SK-N-MC (cell line): ENCODE measurements around the gene TAF4.
A peak's percentile ranks its signal among the peaks of the same experiment; 100 is the strongest.

Source experiments
- DNase-seq: peaks from one replicate; pipeline ENCODE4 v3.0.0-alpha.2; 2011; ENCODE audit warnings: low read depth, low spot score
- H3K27ac ChIP-seq: fragments of 200-600 bp; sonication (generic); 2 replicates; pipeline ENCODE4 v1.5.1; 2016; ENCODE audit warnings: mixed run types
- H3K36me3 ChIP-seq: fragments of 200-600 bp; sonication (generic); 2 replicates; pipeline ENCODE4 v1.6.1; 2017; ENCODE audit warnings: antibody characterized with exemption, low read length, mixed read lengths; ENCODE audit not compliant: insufficient read depth
- H3K4me3 ChIP-seq: fragments of 200-600 bp; sonication (generic); 2 replicates; pipeline ENCODE4 v1.5.1; 2016
- H3K9ac ChIP-seq: fragments of 200-600 bp; sonication (generic); 2 replicates; pipeline ENCODE4 v1.8.0; 2017; ENCODE audit warnings: mixed run types, mixed read lengths; ENCODE audit not compliant: insufficient read length
- H3K9me3 ChIP-seq: fragments of 200-600 bp; sonication (generic); 2 replicates; pipeline ENCODE4 v1.6.1; 2017; ENCODE audit warnings: low read depth, mild to moderate bottlenecking, antibody characterized with exemption, low read length, moderate library complexity, mixed read lengths
- EZH2 ChIP-seq: fragments of 200-600 bp; sonication (generic); IDR thresholded peaks from one replicate; pipeline ENCODE4 v1.6.1; 2017; ENCODE audit warnings: antibody characterized with exemption
- FOXP2 ChIP-seq: optimal IDR thresholded peaks from 2 replicates; pipeline ENCODE3; 2011; ENCODE audit warnings: mild to moderate bottlenecking, moderate library complexity; ENCODE audit not compliant: insufficient read depth; ENCODE audit errors: extremely low read length, control extremely low read depth
- POLR2AphosphoS5 ChIP-seq: IDR thresholded peaks from 2 replicates; pipeline ENCODE4 v1.6.1; 2012; ENCODE audit warnings: mild to moderate bottlenecking, low read depth, low read length, borderline replicate concordance

TAF4 gene

DNA sequence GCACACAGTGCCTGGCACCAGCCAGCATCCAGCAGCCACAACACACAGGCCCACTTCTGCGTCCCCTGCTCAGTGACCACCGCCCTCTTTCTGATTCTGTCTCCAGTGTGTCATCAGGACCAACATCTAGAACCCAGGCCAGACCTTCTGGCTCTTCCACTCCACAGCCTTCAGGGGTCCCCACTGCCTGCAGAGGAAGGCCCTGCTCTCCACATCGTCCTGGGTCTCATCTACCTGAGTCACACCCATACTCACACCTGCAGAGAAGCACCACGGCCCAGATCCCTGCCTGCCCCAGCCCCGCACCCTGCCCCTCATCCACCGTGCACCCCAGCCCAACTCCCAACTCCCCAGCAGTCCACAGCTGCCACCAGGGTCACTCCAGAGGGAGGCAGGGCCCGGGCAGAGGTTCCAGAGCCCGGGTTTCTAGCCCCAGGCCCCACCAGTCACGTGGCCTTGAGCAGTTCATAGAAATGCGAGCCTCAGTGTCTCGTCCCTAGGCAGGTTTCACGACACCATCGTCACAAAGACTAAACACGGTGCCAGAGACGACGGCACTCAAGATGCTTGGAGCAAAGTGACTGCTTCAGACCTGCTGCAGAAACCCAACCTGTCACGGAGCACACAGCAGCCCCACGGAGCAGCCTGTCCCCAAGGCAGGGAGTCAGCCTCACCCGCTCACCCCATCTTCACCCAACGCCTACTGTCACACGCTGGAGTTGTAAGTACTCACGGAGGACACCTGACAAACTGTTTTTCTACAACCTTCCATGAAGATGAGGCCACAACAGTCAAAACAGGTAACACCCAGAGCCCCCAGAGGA is 16.1 kb downstream of the TAF4 start:
- Histone ChIP-seq H3K27ac (no peak overlapping the region), H3K9ac (no peak overlapping the region), H3K36me3 (no peaks in the 10 kb centered on the region), H3K4me3 (no peak overlapping the region), H3K9me3 (no peaks in the 10 kb centered on the region)
- DNase-seq: no peak
- TF ChIP-seq POLR2AphosphoS5: no peak

DNA sequence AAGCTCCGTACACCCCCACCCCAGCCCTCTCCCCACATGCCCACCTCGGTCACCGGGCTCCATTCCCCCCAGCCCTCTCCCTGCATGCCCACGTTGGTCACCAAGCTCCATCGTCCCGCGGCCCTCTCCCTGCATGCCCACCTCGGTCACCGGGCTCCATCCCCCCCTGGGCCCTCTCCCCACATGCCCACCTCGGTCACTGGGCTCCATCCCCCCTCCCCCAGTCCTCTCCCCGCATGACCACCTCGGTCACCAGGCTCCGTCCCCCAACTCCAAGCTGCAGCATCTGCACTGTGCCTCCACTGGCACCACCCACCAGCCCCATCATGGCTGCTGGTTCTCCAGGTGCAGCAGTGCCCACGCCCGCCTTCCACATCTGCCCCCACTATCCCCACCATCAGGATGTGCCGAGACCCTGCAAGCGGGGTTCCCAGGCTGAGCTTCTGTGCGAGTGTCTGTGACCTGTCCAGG is 16.8 kb downstream of the TAF4 start:
- H3K27ac ChIP-seq: no peak overlapping the region
- H3K9ac ChIP-seq: no peak overlapping the region
- no peak for TF ChIP-seq FOXP2
- no peak for TF ChIP-seq POLR2AphosphoS5
- no peak for TF ChIP-seq EZH2
- H3K36me3 ChIP-seq: no peaks in the 10 kb centered on the region
- no peak for DNase-seq
- H3K9me3 ChIP-seq: no peaks in the 10 kb centered on the region
- no peak overlapping the region for H3K4me3 ChIP-seq

DNA sequence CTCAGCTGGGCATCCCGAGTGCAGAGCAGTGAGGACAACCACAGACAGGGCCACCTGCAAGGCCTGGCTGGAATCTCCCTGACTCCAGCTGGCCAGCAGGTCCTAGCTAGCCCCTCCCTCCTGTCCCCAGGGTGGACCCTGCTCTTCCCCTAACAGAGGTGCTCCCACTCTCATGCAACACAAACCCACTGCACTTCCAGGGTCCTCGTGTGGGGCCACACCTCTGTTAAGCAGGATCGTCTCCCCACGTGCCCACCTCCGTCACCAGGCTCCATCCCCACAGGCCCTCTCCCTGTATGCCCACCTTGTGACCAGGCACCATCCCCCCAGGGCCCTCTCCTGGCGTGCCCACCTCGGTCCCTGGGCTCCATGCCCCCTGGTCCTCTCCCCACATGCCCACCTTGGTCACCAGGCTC is 17.3 kb downstream of the TAF4 start:
- TF ChIP-seq FOXP2 (no peak), POLR2AphosphoS5 (no peak), EZH2 (no peak)
- Histone ChIP-seq H3K9ac (no peak overlapping the region), H3K9me3 (no peaks in the 10 kb centered on the region), H3K4me3 (no peak overlapping the region), H3K27ac (no peak overlapping the region), H3K36me3 (no peaks in the 10 kb centered on the region)
- no peak for DNase-seq

DNA sequence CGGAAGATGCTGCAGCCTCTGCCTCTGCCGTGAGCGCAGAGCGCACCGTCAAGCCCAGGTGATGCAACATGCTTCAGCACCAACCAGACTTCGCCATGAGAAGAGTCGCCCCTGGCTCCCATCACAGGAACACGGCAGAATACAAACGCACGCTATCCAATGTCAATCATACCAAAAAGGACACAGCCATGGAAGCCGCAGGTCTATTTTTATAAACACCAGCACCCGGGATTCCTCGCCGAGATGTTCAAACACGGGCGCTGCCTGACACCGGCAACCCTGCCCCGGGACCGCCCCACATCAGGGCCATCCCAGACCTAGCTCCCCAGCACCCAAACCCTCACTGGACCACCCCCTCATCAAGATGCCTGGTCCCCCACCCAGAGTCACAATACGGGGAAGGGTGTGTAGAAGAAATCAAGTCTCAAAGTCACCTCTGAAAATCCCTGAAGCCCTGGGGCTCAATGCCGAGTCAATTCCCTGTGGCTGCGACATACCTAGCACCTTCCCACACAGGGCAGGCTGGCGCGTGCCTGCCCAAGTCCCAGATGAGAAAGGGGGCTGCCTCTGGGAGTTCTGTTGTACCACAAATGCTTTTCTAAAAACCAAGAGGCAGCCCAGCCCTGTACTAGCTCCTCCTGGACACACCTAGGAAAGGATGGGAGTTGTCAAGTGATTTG is 17.9 kb downstream of the TAF4 start:
- no peak overlapping the region for H3K4me3 ChIP-seq
- DNase-seq: no peak
- H3K27ac ChIP-seq: no peak overlapping the region
- TF ChIP-seq POLR2AphosphoS5 (no peak), EZH2 (no peak), FOXP2 (no peak)
- H3K9me3 ChIP-seq: no peaks in the 10 kb centered on the region
- H3K9ac ChIP-seq: no peak overlapping the region
- H3K36me3 ChIP-seq: no peaks in the 10 kb centered on the region

DNA sequence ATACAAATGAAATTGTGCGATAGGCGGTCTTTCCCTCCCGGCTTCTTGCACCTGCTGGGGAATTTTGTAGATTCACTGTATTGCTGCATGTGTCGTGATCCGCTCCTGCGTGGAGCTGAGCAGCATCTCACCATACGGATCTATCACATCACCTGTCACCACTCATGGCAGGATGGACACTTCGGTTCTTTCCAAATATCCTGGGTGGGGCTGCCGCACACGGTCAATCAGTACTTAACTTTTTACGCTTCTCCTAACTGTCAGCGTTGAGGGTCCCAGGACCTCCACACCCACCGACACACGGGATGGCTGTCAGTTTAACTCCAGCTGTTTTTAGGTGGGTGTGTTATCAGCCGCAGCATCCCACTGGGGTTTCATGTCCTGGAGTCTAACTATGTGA is 19.2 kb downstream of the TAF4 start:
- DNase-seq: no peak
- TF ChIP-seq FOXP2 (no peak), POLR2AphosphoS5 (no peak), EZH2 (no peak)
- H3K9me3 ChIP-seq: no peaks in the 10 kb centered on the region
- H3K9ac ChIP-seq: no peak overlapping the region
- peak overlapping the region; percentile 60; the same call in 1 of the 2 replicates for H3K27ac ChIP-seq
- no peaks in the 10 kb centered on the region for H3K36me3 ChIP-seq
- H3K4me3 ChIP-seq: peak overlapping the region; percentile 56; the same call in 1 of the 2 replicates

DNA sequence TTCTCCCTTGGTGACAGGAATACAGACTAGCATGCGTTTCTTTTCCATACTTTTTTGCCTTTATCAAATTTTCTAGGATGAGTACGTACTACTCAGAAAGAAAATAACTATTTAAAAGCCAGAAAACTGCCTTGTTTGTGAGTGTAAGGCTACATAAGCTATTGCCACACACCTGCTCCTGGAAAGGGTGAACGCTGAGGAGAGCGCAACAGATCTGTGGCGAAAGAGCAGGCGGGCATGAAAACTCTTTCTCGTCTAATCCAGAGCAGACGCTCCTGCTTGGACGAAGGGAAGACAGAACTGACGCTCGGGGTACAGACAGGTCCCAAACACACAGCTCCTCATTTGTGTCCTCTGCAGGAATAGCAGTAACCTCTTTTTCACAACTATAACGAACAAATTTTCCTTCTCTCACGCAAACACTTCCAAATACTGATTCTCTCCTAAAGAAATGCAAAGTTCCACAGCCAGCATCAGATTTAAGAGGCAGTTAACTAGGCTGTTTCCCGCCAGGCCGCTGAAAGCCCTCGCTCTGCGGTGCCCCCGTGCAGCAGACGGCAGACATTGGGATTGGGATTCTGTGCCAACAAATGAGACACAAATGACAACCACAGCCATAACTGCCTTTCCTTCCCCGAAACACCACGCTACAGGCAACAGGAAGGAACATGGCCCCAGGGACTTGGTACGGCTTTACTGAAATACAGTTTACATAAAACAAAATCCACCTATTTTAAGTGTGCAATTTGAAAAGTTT is 20.0 kb downstream of the TAF4 start:
- H3K9ac ChIP-seq: no peak overlapping the region
- H3K9me3 ChIP-seq: no peaks in the 10 kb centered on the region
- peak overlapping the region; percentile 60; the same call in 1 of the 2 replicates for H3K27ac ChIP-seq
- no peak for DNase-seq
- H3K36me3 ChIP-seq: no peaks in the 10 kb centered on the region
- TF ChIP-seq POLR2AphosphoS5 (no peak), FOXP2 (no peak)
- peak overlapping the region; percentile 56 for H3K4me3 ChIP-seq

DNA sequence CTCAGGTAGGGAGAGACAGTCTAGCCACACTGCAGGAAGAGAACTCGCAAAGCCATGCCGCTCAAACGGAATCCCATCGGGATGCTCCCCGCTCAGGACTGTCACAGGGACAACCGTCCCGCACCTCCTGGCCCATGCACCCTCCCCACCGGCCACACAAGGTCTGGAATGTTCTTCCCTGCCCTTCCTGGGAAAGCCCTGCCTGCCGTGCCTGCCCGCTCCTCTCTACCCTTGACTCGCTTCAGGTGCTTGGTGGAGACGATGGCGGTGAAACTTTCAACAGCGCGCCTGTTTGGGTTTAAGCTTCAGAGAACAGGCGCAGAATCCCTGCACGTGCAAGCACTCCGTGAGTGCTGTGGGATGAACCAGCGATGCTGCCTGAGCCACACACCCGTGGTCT is 20.6 kb downstream of the TAF4 start:
- Histone ChIP-seq H3K36me3 (no peaks in the 10 kb centered on the region), H3K9me3 (no peaks in the 10 kb centered on the region), H3K4me3 (no peak overlapping the region), H3K27ac (no peak overlapping the region), H3K9ac (no peak overlapping the region)
- no peak for DNase-seq
- no peak for TF ChIP-seq FOXP2
- TF ChIP-seq EZH2: no peak
- no peak for TF ChIP-seq POLR2AphosphoS5

DNA sequence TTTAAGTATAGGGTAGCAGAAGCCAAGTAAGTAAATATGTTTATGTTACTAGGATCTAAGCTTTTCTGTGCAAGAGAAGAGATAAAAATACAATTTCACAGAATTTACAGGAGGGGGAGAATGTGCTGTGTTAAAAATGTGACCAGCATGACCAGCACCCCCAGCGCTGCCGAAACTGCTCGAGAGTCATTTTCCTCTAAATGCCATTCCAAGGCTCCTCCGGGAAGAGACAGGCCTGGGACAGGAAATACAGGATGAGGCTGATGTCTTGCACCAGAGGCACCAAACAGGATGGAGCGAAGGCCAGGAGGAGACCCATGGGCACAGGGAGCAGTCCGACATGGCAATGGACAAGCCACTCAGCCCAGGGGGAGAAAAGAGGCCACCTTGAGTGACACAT is 21.1 kb downstream of the TAF4 start:
- Histone ChIP-seq H3K4me3 (no peak overlapping the region), H3K36me3 (no peaks in the 10 kb centered on the region), H3K9ac (no peak overlapping the region), H3K9me3 (no peaks in the 10 kb centered on the region), H3K27ac (no peak overlapping the region)
- DNase-seq: no peak
- TF ChIP-seq POLR2AphosphoS5 (no peak), FOXP2 (no peak), EZH2 (no peak)
